HG03045 (cell line): ENCODE results near the gene TMEM79.

Experiments used
- ATAC-seq: cut with Tn5 transposase; IDR thresholded peaks from one replicate; pipeline ENCODE4 v1.9.1; 2021; ENCODE audit warnings: mild to moderate bottlenecking, moderate library complexity; ENCODE audit not compliant: unreplicated experiment

The TMEM79 gene

DNA sequence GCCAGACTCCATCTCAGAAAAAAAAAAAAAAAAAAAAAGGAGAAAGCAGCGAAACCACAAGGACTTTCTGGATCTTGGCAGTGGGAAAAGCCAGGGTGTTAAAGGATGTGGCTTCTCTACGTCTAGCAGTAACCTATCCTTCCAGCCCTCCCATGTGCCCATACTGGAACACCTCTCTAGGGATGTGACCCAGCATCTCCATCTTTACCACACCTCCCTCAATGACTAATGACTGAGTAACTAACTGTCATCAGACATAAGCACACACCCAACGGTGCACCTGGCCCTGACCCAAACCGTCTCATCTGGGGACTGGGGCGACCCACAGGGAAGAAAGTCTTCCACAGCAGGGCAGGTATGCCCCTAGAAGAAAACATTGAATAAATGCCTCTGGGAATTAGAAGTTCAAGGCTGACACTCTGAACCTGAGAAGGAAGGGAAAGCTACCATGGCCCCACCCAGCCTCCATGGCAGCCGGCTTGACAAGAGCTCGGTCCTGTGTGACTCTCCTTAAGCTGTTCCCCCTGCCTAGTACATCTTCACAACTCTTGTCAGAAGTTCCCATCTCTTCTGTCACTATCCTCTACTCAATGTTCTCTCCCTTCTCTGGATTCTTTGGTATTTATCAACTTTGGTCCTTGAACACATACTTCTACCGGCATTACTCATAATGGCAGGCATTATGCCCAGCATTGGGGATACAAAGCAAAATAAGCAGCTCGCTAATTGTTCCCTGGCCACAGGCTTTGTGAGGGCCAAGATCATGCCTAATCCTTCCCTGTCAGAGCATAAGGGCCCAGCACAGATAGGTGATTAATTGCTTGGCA lies 21.5 kb upstream of the TMEM79 start:
- no peak for ATAC-seq

DNA sequence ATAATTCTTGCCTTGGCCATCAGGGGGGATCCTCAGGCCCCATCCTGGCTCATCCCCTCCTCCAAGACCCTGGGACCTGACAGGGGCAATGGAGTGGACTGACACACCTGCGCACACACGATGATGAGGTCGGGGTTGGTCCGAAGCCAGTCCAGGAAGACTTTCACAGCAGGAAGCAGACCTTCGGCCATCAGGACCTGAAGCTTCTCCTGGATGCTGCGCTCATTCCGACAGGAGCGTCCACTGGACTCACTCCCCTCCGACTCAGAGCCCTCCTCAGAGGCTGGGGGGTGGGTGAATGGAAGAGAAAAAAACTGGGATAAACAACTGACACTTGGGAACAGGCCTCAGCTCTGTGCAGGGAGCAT lies 20.9 kb upstream of the TMEM79 start:
- no peak for ATAC-seq

DNA sequence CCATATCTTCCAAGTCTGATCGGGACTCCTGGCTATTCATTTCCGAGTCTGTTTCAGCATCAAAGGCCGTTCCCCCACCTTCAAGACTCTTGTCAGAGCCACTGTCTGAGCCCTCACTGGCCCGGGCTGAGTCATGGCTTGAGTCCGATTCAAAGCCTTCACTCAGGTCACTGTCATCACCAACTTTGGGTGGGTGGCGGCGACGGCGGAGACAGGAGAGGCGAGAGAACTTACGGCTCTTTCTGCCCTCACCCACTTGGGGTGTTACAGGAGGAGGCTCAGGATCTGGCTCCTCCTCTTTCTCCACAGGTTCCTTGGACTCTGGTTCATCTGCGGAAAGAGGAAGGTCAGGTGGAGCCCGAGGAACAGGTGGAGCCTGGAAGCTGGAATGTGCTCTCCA lies 18.1 kb upstream of the TMEM79 start:
- no peak for ATAC-seq

DNA sequence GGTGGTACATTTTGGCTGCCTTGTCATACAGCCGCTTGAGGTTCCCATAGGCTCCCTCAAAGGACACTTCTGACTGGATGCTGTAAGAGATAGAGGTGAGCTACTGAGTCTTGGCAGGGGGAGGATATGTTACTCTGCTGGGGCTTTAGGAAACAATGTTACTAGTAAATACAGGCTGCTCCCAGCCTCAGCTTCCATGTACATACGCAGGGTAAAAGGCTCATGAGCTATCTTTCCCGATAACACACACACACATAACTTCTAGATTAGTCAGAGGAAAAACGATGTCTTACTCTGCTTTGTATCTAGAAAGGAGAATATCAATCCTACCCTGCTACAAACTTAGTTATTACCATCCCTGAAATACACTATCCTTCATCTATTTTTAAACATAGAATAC lies 15.8 kb upstream of the TMEM79 start:
- ATAC-seq, result no peak

DNA sequence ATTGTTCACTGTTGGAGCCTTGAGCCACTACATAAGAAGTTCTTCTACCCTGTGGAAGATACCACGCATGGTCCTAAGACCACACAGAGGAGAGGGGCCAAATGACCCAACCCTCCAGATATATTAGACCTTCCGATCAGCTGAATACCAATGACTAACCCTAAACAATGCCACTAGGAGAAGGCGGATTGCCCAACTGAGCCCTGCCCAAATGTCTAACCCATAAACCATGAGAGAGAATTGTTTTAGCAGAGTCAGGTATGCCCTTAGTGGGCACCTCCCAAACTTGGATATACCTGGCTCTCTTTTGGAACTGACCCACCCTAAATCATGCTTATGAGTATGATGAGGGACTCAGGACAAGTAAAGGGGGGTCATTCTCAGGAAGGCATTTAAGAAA lies 13.8 kb upstream of the TMEM79 start:
- ATAC-seq, result no peak

DNA sequence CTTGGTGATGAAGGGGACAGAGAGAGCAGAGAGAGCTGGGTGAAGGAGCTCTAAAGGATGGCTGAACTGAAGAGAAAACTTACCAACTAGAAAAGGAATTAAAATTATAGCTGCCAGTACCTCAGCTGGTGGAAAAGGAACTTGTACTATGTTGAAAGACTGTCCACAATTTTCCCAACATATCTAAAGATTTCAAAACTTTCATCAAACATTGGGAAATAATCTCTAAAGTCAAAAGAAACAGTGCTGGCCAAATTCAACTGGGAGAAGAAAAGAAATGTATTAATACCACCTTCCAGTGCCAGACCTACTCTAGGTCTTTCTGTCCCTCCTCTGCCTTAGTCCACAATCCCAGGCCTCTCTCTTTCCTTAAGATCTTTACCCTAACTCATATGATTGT lies 7.6 kb upstream of the TMEM79 start:
- no peak for ATAC-seq

DNA sequence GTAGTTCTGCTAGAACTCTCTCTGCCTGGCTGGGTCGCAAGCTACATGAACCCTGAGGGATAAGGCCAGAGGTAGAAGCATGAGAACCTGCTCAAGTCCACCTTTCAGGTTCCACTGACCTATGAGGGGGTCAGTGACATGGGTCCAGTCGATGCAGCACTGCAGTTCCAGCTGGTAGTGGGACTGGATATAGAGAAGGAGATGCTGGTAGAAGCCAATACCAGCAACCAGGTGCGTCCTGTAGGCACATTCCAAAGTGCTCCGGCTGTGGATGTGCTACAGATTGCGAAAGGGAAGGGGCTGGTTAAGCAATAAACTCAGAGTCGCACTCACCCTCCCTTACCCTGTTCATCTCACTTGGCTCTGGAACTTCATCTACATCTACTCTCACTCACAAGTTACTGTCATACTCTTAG lies 7.2 kb upstream of the TMEM79 start:
- ATAC-seq, result no peak

DNA sequence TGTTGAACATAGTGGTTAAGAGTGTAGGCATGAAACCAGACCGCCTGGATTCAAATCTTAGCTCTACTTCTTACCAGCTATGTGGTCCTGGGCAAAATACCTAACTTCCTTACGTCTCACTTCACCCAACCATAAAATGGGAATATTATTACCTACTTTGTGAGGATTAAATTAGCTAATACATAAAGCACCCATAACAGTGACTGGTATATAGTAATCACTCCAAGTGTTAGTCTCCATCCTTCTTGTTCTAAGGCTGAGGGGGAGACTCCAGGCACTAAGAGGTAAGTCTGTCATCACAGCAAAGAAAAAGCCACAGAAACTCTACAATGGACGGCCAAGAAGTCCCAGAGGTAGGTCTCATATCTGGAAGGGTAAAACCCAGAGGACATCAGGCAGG lies 4.3 kb upstream of the TMEM79 start:
- no peak for ATAC-seq

DNA sequence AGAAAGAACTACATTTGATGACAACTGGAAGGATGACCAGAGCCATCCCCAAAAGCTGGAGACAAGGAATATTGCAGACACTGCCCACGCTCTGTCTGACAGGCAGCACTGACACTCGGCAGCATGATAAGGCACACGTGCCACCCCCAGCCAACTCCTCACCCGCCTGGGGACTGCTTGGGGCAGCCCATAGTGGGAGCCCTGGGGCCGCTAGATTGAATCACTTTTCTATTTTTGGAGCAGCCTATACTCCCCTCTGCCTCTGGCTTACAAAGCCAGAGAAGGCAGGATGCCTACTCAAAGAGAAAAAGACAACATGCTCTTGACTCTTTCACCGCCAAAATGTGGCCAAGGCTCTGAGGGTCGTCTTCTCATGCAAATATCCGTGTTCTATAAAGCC lies 2.8 kb upstream of the TMEM79 start:
- no peak for ATAC-seq

DNA sequence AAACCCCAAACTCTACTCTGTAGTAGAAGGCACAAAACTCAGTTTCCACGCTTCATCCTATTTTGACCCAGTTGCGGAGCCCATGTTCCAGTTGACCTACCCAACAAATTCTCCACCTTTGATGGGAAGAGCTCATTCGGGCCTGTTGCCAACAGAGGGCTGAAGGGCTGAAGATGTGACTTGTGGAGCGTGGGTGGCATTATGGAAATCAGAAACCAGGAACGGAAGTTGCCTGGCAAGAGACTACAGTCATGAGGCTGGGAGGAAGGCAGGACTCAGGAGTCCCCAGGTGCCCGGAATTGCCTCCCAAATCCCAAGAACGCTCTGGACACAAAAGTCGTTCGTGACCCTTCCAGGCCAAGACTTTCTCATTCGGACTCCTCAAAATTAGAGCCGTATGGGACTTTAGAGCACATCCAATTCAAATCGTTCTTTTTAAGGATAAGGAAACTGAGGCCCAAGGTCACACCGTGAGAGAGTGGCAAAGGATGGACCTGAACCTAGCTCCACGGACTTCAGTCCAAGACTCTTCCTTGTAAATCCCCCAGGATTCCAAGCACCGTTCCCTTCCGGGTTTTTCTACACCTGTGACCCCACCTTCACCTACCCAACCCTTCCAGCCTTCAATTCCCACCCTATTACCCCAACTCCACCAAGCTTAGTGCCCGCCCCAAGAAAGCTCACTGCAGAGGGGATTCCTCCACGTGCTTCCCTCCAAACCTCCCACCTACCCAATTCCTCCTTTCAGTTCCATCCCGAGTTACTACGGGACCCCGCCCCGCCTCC lies 2.2 kb upstream of the TMEM79 start:
- ATAC-seq, result no peak

DNA sequence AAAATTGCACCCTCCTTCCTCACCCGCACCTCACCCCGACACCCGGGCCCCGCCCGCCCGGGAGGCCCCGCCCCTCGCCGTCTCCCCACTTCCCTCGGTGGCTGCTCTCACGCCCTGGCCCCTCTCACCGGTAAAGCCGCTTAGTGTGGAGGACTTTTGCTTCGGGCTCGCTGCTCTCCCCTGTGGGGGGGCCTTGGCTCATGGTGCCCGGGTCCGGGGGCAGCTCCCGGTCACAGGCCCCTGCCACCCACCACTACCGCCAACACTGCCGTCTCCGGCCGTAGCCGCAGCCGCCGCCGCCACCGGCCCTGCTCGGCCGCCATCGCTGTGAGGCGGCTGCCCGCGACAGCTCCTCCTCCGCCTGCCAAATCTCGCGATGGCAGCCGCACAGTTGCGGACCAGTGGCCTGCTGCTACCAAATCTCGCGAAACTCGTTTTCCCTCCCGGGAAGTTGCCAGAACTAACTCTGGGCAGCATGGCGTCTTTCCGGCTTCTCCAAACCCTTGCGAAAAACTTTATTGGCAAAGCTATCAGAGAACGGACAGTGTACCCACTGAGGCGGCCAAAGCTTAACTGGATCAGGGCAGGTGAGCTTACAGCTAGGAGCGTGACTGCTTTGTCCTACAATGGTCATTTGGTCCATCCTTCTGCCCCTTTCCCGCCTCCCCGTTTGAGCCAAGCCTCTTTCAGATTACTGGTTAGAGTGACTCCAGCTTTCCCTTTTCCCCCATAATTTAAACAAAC lies 1.5 kb upstream of the TMEM79 start, which contains the start of gene SMG5:
SMG5 (minus strand) TSS at position 347 of the 744 bp plus-strand sequence; CDS start at position 202, 145 bp downstream.
- ATAC-seq, result peak; percentile 82

DNA sequence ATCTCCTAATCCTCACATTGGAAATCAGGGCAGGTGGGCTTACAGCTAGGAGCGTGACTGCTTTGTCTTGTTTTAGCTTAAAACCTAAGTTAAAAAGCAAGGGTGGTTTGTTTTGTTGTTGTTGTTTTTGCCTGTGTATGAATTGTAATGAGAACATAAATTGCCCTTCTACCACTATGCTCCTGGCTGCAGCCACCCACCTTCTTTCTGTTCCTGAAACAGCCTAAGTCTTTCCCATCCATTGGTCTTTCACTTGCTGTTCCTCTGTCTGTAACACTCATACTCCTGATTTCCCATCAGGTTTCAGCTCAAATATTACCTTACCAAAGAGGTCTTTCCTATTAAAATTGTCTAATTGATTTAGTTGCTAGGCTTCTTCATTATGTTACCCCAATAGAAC lies 604 bp upstream of the TMEM79 start:
- ATAC-seq, result no peak

DNA sequence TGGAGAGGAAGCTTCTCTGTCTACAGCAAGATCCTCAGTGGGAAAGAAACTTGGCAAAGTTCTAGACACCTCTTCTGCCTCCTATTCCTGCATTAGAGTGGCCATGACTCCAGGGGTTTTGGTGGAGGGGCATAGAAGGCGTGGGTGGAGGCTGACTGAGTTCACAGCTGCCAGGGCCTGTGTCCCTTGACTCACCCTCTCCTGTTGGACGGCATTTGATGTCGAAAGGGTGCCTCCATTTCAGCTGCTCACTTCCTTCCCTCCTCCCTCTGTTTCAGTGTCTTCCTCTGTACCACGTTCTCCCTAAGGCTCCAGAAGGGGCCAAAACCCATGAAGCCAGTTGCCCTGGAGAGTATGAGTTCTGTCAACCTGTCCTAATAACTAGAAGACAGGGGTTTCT lies 632 bp downstream of the TMEM79 start:
- no peak for ATAC-seq

DNA sequence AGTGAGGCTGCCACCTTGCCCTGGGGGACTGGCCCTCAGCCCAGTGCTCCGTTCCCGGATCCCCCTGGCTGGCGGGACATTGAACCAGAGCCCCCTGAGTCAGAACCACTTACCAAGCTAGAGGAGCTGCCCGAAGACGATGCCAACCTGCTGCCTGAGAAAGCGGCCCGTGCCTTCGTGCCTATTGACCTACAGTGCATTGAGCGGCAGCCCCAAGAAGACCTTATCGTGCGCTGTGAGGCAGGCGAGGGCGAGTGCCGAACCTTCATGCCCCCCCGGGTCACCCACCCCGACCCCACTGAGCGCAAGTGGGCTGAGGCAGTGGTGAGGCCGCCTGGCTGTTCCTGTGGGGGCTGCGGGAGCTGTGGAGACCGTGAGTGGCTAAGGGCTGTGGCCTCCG lies 1.3 kb downstream of the TMEM79 start:
- ATAC-seq, result no peak

DNA sequence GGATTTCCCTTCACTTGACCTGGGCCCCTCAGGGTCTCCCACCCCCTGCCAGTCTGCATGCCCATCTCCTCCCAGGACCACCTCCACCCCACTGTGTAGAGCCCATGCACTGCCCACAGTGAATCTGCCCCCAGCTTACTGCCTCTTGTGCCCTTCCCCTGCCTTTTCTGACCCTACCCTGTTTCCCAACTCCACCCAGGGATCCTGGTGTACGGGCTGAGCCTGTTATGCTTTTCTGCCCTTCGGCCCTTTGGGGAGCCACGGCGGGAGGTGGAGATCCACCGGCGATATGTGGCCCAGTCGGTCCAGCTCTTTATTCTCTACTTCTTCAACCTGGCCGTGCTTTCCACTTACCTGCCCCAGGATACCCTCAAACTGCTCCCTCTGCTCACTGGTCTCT lies 1.9 kb downstream of the TMEM79 start:
- ATAC-seq, result no peak

DNA sequence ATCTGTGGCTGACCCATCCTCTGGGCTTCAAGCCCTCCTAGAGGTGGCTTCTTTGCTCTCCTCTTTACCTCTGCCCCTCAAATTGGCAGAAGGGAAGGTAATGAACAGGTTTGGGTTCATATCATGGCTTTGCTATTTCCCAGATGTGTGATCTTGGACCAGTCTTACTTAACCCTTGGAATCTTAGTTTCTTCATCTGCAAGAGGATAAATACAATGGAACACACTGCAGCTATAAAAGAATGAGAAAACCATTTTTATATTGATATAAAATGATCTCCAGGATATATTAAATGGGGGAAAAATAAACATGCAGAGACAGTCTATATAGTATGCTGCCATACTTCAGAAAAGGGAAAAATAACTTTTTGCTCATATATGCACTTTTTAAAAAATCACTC lies 5.7 kb downstream of the TMEM79 start:
- no peak for ATAC-seq

DNA sequence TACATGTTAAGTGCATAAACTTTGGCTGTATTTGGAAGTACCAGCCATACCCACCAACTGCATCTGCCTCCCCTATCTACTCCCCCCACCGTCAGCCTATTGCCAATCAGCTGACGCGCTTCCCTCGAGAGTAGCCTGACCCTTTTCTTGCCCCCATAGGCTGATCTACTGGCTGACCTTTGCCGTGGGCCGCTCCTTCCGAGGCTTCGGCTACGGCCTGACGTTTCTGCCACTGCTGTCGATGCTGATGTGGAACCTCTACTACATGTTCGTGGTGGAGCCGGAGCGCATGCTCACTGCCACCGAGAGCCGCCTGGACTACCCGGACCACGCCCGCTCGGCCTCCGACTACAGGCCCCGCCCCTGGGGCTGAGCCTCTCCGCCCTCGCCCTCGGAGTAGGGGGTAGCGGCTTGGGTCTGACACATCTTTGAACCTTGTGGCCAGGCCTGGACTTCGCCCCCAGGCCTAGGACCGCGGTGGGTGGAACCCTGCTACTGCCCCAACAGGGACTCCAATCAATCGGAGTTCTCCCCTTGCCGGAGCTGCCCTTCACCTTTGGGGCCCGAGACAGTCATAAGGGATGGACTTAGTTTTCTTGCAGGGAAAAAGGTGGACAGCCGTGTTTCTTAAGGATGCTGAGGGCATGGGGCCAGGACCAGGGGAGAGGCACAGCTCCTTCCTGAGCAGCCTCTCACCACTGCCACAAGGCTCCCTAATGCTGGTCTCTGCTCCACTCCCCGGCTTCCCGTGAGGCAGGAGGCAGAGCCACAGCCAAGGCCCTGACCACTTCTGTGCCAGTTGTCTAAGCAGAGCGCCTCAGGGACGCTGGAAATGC lies 7.3 kb downstream of the TMEM79 start:
- ATAC-seq, result no peak

DNA sequence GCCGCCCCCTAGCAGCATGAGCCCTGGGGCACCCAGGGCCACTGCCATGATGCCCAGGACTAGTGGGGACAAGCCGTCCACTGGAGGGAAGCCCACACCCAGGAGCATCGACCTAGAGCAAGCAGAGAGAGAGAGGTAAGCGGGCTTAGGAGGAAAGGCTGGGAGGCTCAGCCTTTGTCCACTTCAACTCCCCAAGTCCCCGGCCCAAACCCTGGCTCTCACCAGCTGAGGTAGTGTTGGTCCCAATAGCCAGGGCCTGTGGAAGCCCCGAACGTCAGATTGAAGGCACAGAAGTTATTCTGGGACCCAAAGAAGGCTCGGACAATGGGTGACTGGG lies 8.9 kb downstream of the TMEM79 start:
- no peak for ATAC-seq

DNA sequence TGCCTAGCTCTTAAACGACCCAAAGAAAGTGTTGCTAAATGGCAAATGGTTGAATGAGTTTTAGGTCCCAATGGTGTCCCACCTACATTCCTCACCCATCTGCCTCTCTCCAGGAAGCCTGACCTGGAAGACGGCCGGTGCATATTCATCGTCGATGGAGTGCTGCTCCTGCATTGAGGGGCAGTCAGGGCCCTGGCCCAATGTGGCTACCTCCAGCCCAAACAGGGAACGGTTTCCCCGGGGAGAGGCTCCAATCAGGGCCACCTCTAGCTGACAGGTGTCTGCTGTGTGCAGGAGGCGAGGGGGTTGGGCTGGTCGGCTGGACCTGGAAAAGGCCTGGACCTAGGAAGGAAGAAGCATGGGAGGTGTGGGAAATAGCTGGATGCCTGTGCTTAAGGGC lies 9.8 kb downstream of the TMEM79 start:
- ATAC-seq, result no peak

DNA sequence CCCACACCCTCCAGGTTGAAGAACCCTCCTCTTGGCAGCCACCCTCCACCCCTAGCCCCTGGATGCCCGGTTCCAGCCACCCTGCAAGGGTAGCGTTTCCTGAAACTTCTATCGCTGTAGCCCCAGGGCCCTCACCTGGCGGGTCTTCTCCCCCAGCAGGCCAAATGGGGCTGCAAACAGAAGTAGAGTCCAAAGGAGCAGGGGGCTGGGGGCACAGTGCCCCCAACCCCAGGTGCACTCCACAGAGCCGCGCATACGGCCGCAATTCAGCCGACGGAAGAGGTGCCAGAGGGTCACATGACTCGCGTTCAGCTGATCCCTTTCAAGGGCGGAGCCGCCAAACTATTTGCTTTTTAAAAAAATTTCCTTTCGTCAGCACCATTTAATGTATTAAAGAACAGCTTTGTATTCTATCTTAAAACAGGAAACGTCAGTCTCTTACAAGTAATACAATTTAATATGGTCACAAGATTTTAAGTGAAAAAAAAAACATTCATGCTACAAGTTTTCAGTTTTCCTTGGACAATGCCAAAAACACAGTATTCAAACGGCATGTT lies 11.3 kb downstream of the TMEM79 start, which contains the start of gene GLMP:
GLMP (minus strand) TSS at position 289 of the 557 bp plus-strand sequence; CDS start at position 255, 34 bp downstream.
- no peak for ATAC-seq
